Mesodermal cell (in vitro differentiated cells): Measurements from ENCODE around the gene LMBRD1.
"Not testable (repeated sequence)": the region's sequence is repeated elsewhere in the genome, so short reads cannot be mapped to it uniquely, and the experiment has no call there.

Experiments used
- H3K27ac ChIP-seq: 2 replicates; pipeline ENCODE4 v1.7.0; 2013; ENCODE audit warnings: mild to moderate bottlenecking, low read depth, low read length, moderate library complexity; ENCODE audit not compliant: severe bottlenecking
- H3K36me3 ChIP-seq: 2 replicates; pipeline ENCODE4 v1.7.1; 2013; ENCODE audit warnings: mild to moderate bottlenecking, low read length, moderate library complexity; ENCODE audit not compliant: control insufficient read depth, insufficient read depth
- H3K4me1 ChIP-seq: one replicate; pipeline ENCODE4 v1.7.1; 2013; ENCODE audit warnings: mild to moderate bottlenecking, low read length; ENCODE audit not compliant: insufficient read depth, control insufficient read depth, poor library complexity, severe bottlenecking
- H3K4me3 ChIP-seq: 2 replicates; pipeline ENCODE4 v1.7.0; 2013; ENCODE audit warnings: low read length, control low read depth, mild to moderate bottlenecking; ENCODE audit not compliant: insufficient read depth, poor library complexity, severe bottlenecking; ENCODE audit errors: extremely low read depth
- H3K9me3 ChIP-seq: 2 replicates; pipeline ENCODE4 v1.7.1; 2013; ENCODE audit warnings: mild to moderate bottlenecking, low read length, moderate library complexity; ENCODE audit not compliant: control insufficient read depth
- WGBS, 2 experiments: methylation state at CpG; one replicate each; pipeline ENCODE4 v1.1.5; 2013; ENCODE audit warnings: missing lambda C conversion rate in 2 of 2; ENCODE audit not compliant: insufficient coverage in 2 of 2; 5-methylcytosine and 5-hydroxymethylcytosine counted together

The LMBRD1 gene

GRCh38 chr6:69819138-69819537, 22.3 kb upstream of the LMBRD1 start:
- H3K36me3 ChIP-seq, result no peaks in the 10 kb centered on the region
- no peak overlapping the region for H3K27ac ChIP-seq
- WGBS, 2 experiments, result 94 to 100% methylated on average over 1 to 2 of the region's 4 CpGs
- H3K4me3 ChIP-seq, result no peak overlapping the region
- H3K4me1 ChIP-seq, result peaks cover 6% of the 10 kb centered on the region
- H3K9me3 ChIP-seq, result no peaks in the 10 kb centered on the region

GRCh38 chr6:69818223-69818930, 21.6 kb upstream of the LMBRD1 start:
- H3K9me3 ChIP-seq, result no peaks in the 10 kb centered on the region
- H3K4me1 ChIP-seq, result peaks cover 6% of the 10 kb centered on the region
- H3K36me3 ChIP-seq, result no peaks in the 10 kb centered on the region
- H3K4me3 ChIP-seq, result no peak overlapping the region
- 93 to 100% methylated on average over 1 to 2 of the region's 2 CpGs for WGBS, 2 experiments
- no peak overlapping the region for H3K27ac ChIP-seq

- Histone ChIP-seq H3K27ac (no peak overlapping the region), H3K4me3 (no peak overlapping the region), H3K9me3 (no peaks in the 10 kb centered on the region), H3K36me3 (no peaks in the 10 kb centered on the region), H3K4me1 (peaks cover 6% of the 10 kb centered on the region)
These were observed 20.5 kb upstream of the LMBRD1 start for GRCh38 chr6:69817358-69817757.

- 6 to 75% methylated on average over 2 of the region's 3 CpGs for WGBS, 2 experiments
- Histone ChIP-seq H3K4me1 (peaks cover 6% of the 10 kb centered on the region), H3K36me3 (no peaks in the 10 kb centered on the region), H3K4me3 (no peak overlapping the region), H3K9me3 (no peaks in the 10 kb centered on the region), H3K27ac (no peak overlapping the region)
These were observed 19.8 kb upstream of the LMBRD1 start for GRCh38 chr6:69816569-69816968.

- no peaks in the 10 kb centered on the region for H3K9me3 ChIP-seq
- no peaks in the 10 kb centered on the region for H3K36me3 ChIP-seq
- no peak overlapping the region for H3K4me3 ChIP-seq
- peaks cover 6% of the 10 kb centered on the region for H3K4me1 ChIP-seq
- no peak overlapping the region for H3K27ac ChIP-seq
- whole genome bisulfite sequencing, 2 experiments, result 83 to 100% methylated on average over 1 of the region's 1 CpG
These were observed 19.2 kb upstream of the LMBRD1 start for GRCh38 chr6:69816026-69816425.

GRCh38 chr6:69813508-69813907, 16.7 kb upstream of the LMBRD1 start:
- Histone ChIP-seq H3K4me3 (no peak overlapping the region), H3K9me3 (no peaks in the 10 kb centered on the region), H3K27ac (peak overlapping the region; percentile 6), H3K36me3 (no peaks in the 10 kb centered on the region), H3K4me1 (peaks cover 6% of the 10 kb centered on the region)
- 100% methylated on average over 1 of the region's 1 CpG; no CpG with 5 or more reads in 1 of the 2 experiments for WGBS, 2 experiments

GRCh38 chr6:69812746-69813427, 16.1 kb upstream of the LMBRD1 start:
- H3K4me3 ChIP-seq, result no peak overlapping the region
- peaks cover 6% of the 10 kb centered on the region for H3K4me1 ChIP-seq
- no peaks in the 10 kb centered on the region for H3K9me3 ChIP-seq
- H3K36me3 ChIP-seq, result no peaks in the 10 kb centered on the region
- H3K27ac ChIP-seq, result no peak overlapping the region
- 83 to 100% methylated on average over 1 to 4 of the region's 4 CpGs for WGBS, 2 experiments

GRCh38 chr6:69802995-69803394, 6.2 kb upstream of the LMBRD1 start:
- 75% methylated on average over 2 of the region's 4 CpGs; no CpG with 5 or more reads in 1 of the 2 experiments for WGBS, 2 experiments
- Histone ChIP-seq H3K4me1 (no peaks in the 10 kb centered on the region), H3K9me3 (no peaks in the 10 kb centered on the region), H3K36me3 (no peaks in the 10 kb centered on the region), H3K4me3 (no peak overlapping the region), H3K27ac (no peak overlapping the region)

GRCh38 chr6:69801711-69802110, 4.9 kb upstream of the LMBRD1 start:
- WGBS, 2 experiments, result 83 to 100% methylated on average over 1 of the region's 2 CpGs
- H3K27ac ChIP-seq, result no peak overlapping the region
- H3K4me1 ChIP-seq, result no peaks in the 10 kb centered on the region
- H3K36me3 ChIP-seq, result no peaks in the 10 kb centered on the region
- H3K4me3 ChIP-seq, result no peak overlapping the region
- H3K9me3 ChIP-seq, result no peaks in the 10 kb centered on the region

- H3K9me3 ChIP-seq, result no peaks in the 10 kb centered on the region
- WGBS, 2 experiments, result 33% methylated on average over 1 of the region's 1 CpG; no CpG with 5 or more reads in 1 of the 2 experiments
- H3K36me3 ChIP-seq, result no peaks in the 10 kb centered on the region
- H3K4me3 ChIP-seq, result no peak overlapping the region
- H3K27ac ChIP-seq, result no peak overlapping the region
- no peaks in the 10 kb centered on the region for H3K4me1 ChIP-seq
These were observed 4.4 kb upstream of the LMBRD1 start for GRCh38 chr6:69801225-69801624.

GRCh38 chr6:69798796-69799195, 2.0 kb upstream of the LMBRD1 start:
- H3K36me3 ChIP-seq, H3K4me3 ChIP-seq, H3K9me3 ChIP-seq, H3K4me1 ChIP-seq, H3K27ac ChIP-seq: not testable (repeated sequence)
